H54 (cell line): ENCODE measurements around the gene VCX3A.
"Not testable (repeated sequence)": the region's sequence is repeated elsewhere in the genome, so short reads cannot be mapped to it uniquely, and the experiment has no call there.

Source experiments
- DNase-seq: peaks from one replicate; pipeline ENCODE4 v3.0.0; 2011; ENCODE audit warnings: low spot score, mixed read lengths; ENCODE audit not compliant: insufficient read length
- FAIRE-seq: peaks from 3 replicates; lab custom pipeline; 2011; peaks lifted over from hg19 to GRCh38; lab: Jason Lieb, UNC
- POLR2A ChIP-seq: IDR thresholded peaks from 2 replicates; pipeline ENCODE4 v1.6.1; 2011; ENCODE audit warnings: low read depth, mild to moderate bottlenecking, low read length

The VCX3A gene

DNA sequence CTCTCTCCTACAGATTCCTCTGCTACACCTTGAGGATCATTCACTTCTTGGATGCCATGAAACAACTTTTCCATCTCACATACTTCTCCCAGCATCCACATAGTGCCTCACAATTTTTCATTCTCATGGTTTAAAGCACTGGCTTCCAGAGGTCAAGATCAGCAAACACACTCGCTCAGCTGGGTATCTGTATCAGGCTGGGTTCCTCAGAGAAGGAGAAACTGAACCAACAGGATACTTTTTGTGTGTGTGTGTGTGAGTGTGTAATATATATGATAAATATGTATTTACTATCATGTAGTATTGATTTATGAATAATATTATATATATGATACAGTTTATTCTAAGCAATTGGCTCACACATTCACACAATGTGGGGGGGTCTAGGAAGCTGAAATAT is at the start of gene VCX3A:
VCX3A (minus strand) TSS at position 101 of the 400 bp plus-strand sequence. CDS start 621 bp downstream, outside the sequence.
- DNase-seq, FAIRE-seq: not testable (repeated sequence)

DNA sequence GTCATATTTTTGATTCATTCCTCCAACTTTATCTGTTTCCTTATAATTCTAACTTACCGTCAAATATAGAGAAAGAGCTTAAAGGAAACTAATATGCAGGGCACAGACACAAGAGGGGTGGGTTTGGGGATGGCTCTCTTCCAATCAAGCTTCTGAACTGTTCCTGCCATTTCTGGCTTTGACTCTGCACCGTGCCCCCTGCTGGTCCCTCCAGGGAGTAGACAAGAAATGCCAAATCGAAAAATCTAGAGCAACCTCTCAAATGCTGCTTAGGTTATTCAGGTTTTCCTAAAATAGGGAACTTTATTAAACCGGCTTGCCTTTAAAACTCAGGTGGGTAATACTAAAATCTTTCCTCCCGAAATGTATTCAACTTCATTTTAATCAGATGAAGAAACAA is 39.8 kb upstream of the VCX3A start:
- no peak for DNase-seq
- no peak for FAIRE-seq

DNA sequence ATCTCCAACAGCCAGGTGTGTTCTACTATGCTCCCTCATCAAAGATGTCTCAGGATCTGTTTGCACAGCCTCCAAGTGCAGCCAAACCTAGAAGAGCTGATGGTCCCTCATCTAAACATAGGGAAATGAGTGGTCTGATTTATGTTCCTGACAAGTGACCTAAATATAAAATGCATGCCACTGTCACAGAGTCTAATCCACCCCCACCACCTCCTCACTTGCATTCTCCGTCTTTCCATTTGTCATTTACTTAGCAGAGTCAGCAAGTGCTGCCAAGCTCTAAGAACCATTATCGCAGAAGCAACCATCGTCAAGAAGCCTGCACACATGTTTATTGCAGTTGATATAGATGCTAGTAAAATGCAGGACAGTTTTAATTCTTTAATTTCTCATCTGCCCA is 33.1 kb upstream of the VCX3A start:
- no peak for FAIRE-seq

More for the DNA sequence above, 39.8 kb upstream of the VCX3A start:
- TF ChIP-seq POLR2A: no peak

GRCh38 chrX:6558979-6559378 is 24.1 kb upstream of the VCX3A start:
- no peak for DNase-seq
- TF ChIP-seq POLR2A: no peak
- FAIRE-seq: no peak

More for the DNA sequence above, 33.1 kb upstream of the VCX3A start:
- no peak for TF ChIP-seq POLR2A
- DNase-seq: no peak

DNA sequence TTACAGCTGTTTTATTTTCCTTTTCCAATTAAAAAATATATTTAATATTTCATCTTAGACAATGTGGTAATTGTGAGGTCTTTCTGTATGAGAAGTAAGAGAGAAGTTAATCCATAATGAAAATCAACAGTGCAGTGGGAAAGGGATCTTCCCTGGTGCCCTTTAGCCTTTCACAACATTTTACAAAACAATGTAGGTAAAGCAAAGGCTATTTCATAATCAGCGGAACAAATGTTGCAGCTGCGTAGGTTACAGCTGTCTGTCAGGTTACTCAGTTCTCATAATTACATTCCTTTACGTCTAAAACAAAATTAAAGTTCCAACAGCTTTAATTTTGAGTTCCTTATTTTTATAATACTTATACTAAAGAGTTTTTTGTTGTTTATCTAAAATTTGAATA is 22.8 kb upstream of the VCX3A start:
- no peak for TF ChIP-seq POLR2A
- FAIRE-seq (no peak), DNase-seq (no peak)

DNA sequence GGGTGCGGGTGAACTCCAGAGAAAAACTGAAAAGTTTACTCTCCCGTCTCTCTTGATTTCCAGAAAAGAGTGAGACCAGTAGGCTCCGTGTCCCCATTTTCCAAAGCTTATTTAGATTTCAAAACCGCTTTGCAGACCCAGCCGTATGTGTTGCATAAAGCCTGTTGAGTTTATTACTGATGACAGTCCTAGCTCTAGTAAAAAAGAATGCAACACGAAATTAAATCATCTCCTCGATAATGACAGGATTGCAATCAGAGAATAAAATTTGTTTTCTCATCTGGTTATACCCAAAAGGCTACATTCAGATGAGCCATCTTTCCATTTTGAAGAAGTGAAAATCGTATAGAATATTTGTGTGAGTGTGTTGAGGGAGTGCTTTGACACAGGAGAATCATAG is 16.1 kb upstream of the VCX3A start:
- DNase-seq: no peak
- TF ChIP-seq POLR2A: no peak
- FAIRE-seq: no peak

GRCh38 chrX:6545712-6546111 is 10.8 kb upstream of the VCX3A start:
- no peak for TF ChIP-seq POLR2A

DNA sequence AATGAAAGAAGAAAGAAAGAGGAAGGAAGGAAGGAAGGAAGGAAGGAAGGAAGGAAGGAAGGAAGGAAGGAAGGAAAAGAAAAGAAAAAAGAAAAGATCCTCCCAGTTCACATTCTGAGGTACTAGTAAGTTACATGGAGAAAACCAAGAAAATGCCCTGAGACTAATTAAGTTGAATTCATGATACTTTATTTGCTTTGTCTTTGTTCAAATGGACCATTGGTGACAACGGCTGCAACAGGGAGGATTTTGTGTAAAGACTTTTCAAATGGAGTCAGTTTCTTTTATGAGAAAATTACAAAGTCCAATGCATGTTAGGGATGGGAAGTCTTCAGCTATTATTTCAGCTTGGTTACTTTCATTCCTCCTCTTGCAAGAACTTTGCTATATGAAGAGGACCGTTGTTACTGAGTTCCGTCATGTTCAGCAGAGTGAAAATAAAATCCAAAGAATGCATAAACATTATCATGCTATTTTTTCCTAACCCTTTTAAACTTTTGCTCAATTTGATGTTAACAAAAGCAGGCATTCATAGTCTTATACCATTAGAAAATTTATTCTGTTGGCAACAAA is 8.3 kb downstream of the VCX3A start:
- no peak for FAIRE-seq
- no peak for DNase-seq
- TF ChIP-seq POLR2A: no peak

More at GRCh38 chrX:6545712-6546111, 10.8 kb upstream of the VCX3A start:
- FAIRE-seq (no peak), DNase-seq (no peak)

DNA sequence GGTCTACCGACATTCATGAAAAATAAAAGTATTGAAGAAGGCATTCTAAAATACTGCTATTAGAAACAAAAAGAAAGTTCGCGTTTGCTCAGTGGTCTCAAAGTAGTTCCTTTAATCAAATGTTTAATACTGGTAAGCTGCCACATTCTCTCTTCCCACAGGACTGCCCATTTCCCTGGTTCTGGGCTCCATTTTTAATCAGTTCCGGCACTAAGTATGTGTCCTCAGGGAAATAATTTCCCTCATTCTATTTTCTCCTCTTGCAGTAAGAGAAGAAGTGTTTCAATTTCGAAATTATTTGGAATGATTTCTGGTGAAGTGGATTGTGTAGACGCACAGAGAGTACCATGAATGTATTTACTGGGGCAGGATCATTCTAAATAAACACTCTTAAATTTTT is 17.5 kb downstream of the VCX3A start:
- FAIRE-seq (no peak), DNase-seq (no peak)
- TF ChIP-seq POLR2A: no peak

DNA sequence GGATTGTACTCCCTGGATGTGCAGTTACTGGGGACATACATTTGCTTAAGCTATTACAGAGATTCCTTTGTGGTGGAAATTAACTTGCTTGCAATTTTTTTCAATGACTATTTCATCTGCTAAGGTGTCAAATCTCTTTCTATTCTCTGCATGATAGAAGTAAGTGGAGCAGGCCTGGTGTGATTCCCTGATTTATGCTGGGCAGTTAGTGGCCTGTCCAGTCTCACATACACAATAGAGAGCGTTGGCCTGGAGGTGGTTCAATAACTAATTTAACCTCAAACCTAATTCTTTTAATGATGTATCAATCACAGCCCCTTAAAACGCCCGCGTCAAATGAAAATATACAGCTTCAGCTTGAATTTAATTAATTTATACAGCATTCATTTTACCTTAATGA is 28.5 kb downstream of the VCX3A start:
- DNase-seq: no peak
- no peak for TF ChIP-seq POLR2A
- FAIRE-seq: no peak

DNA sequence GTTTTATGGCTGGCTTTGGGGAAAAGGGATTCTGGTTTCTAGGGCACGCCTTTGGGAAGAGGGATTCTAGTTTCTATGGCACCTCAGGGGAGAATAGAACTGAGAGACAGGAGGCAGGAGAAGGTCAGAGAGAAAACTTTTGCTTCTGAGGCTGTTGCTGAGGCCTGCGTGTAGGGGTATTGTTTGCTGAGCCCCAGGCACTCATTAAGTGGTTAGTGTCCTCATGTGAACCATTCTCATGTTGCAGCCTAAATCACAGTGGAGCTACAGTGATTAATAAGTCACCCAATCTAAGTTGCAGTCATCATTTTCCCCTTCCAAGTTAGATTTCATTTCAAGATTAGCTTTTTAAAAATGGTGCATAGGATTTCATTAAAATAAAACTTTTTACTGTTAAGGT is 29.0 kb downstream of the VCX3A start:
- no peak for DNase-seq
- no peak for FAIRE-seq
- no peak for TF ChIP-seq POLR2A

GRCh38 chrX:6500719-6501118 is 34.2 kb downstream of the VCX3A start:
- DNase-seq (no peak), FAIRE-seq (no peak)
- TF ChIP-seq POLR2A: no peak

DNA sequence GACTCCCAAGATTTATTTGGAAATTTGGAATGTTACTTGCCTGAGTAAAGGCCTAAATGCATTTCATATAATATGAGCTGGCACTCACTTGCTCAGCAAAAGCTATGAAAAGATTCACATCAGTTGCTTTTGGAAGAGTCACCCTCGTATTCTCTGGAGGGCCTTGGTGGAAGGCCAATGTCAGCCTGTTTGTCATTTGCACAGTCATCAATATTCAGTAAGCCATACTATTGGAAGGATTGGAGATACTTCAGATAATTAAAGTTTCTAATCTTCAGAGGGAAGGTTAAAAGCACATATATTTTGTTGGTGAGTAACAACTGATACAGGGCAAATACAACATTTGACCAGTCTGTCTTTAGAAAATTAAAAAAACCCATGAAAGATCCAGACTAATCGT is 36.6 kb downstream of the VCX3A start:
- DNase-seq (no peak), FAIRE-seq (no peak)
- TF ChIP-seq POLR2A: no peak
